GM23248 (cell line): Measurements from ENCODE around the gene AICDA.

Experiments used
- EZH2 ChIP-seq: fragments of 200-600 bp; sonication (generic); IDR thresholded peaks from 2 replicates; pipeline ENCODE4 v1.6.1; 2018; ENCODE audit warnings: antibody characterized with exemption, mild to moderate bottlenecking; ENCODE audit not compliant: insufficient read depth, poor library complexity, severe bottlenecking
- EZH2phosphoT487 ChIP-seq: fragments of 200-600 bp; sonication (generic); IDR thresholded peaks from 2 replicates; pipeline ENCODE4 v1.6.1; 2018; ENCODE audit warnings: antibody characterized with exemption, moderate library complexity, mild to moderate bottlenecking, low read depth; ENCODE audit not compliant: insufficient read depth

DNA sequence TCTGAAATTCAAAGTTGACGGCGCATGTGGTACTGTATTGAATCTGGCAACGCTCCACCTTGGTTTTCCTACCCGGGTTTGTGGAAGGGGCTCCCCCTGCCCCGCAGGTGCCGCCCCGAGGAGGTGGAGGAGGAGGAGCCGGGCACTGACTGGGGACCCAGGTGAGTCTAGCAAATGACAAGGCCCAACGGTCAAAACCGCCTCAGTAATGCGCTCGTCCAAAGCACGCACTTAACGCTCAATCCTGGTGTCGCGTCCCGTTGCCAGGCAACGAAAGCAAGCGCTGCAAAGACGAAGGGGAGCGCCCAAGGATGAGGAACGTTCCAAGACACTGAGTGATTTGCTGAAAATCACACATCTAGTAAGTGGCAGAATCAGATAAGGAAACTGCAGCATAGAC, 48.0 kb downstream of the AICDA start:
- no peak for TF ChIP-seq EZH2
- TF ChIP-seq EZH2phosphoT487, result no peak
